IPS-20b (cell line): ENCODE data around the gene SIRPA.

Experiments used
- H3K27ac ChIP-seq: one replicate; pipeline ENCODE4 v1.5.1; 2013; ENCODE audit warnings: low read length
- H3K27me3 ChIP-seq: 2 replicates; pipeline ENCODE4 v1.6.1; 2013; ENCODE audit warnings: mild to moderate bottlenecking, low read length, inconsistent platforms; ENCODE audit not compliant: insufficient read depth
- H3K36me3 ChIP-seq: 2 replicates; pipeline ENCODE4 v1.6.1; 2013; ENCODE audit warnings: low read depth, mild to moderate bottlenecking, inconsistent platforms, low read length, moderate library complexity; ENCODE audit not compliant: insufficient read depth
- H3K4me1 ChIP-seq: 2 replicates; pipeline ENCODE4 v1.6.1; 2013; ENCODE audit warnings: mild to moderate bottlenecking, control low read depth, inconsistent platforms, low read length, moderate library complexity; ENCODE audit not compliant: insufficient read depth
- H3K4me3 ChIP-seq: 2 replicates; pipeline ENCODE4 v1.5.1; 2013; ENCODE audit warnings: mild to moderate bottlenecking, low read length, inconsistent platforms
- H3K9ac ChIP-seq: 2 replicates; pipeline ENCODE4 v1.6.1; 2013; ENCODE audit warnings: low read depth, mild to moderate bottlenecking, inconsistent platforms, low read length, moderate library complexity
- H3K9me3 ChIP-seq: 2 replicates; pipeline ENCODE4 v1.6.1; 2013; ENCODE audit warnings: mild to moderate bottlenecking, low read depth, low read length, inconsistent platforms; ENCODE audit not compliant: insufficient read depth

The SIRPA gene

GRCh38 chr20:1894951-1895673, at the start of gene SIRPA:
Gene SIRPA (plus strand): TSS chr20:1895407. CDS start chr20:1895448, 41 bp downstream.
- Histone ChIP-seq H3K27ac (no peak within 1 kb of the TSS), H3K27me3 (peaks cover 43% of the 10 kb centered on the region), H3K9me3 (no peaks in the 10 kb centered on the region), H3K4me3 (peak within 1 kb of the TSS; percentile 66), H3K4me1 (peaks cover 15% of the 10 kb centered on the region; the same call in 1 of the 2 replicates), H3K9ac (peak within 1 kb of the TSS; percentile 30; the same call in 1 of the 2 replicates), H3K36me3 (no peaks in the 10 kb centered on the region)

GRCh38 chr20:1845701-1846100, 49.5 kb upstream of the SIRPA start:
- Histone ChIP-seq H3K27me3 (no peaks in the 10 kb centered on the region), H3K4me3 (no peak overlapping the region), H3K9ac (no peak overlapping the region), H3K27ac (no peak overlapping the region), H3K36me3 (no peaks in the 10 kb centered on the region), H3K9me3 (no peaks in the 10 kb centered on the region), H3K4me1 (no peaks in the 10 kb centered on the region)

- H3K4me1 ChIP-seq = no peaks in the 10 kb centered on the region
- H3K9me3 ChIP-seq = no peaks in the 10 kb centered on the region
- no peaks in the 10 kb centered on the region for H3K36me3 ChIP-seq
- H3K9ac ChIP-seq = no peak overlapping the region
- H3K27me3 ChIP-seq = no peaks in the 10 kb centered on the region
- H3K4me3 ChIP-seq = no peak overlapping the region
- H3K27ac ChIP-seq = no peak overlapping the region
Measured at GRCh38 chr20:1846341-1846740, 48.9 kb upstream of the SIRPA start.

- no peaks in the 10 kb centered on the region for H3K36me3 ChIP-seq
- no peaks in the 10 kb centered on the region for H3K9me3 ChIP-seq
- no peak overlapping the region for H3K27ac ChIP-seq
Measured at GRCh38 chr20:1846876-1847275, 48.3 kb upstream of the SIRPA start.

GRCh38 chr20:1847780-1848179, 47.4 kb upstream of the SIRPA start:
- H3K9me3 ChIP-seq = no peaks in the 10 kb centered on the region
- H3K4me1 ChIP-seq = no peaks in the 10 kb centered on the region
- H3K27ac ChIP-seq = no peak overlapping the region
- H3K27me3 ChIP-seq = no peaks in the 10 kb centered on the region
- H3K9ac ChIP-seq = no peak overlapping the region
- H3K4me3 ChIP-seq = no peak overlapping the region
- H3K36me3 ChIP-seq = no peaks in the 10 kb centered on the region

More at GRCh38 chr20:1846876-1847275, 48.3 kb upstream of the SIRPA start:
- H3K9ac ChIP-seq = no peak overlapping the region
- H3K27me3 ChIP-seq = no peaks in the 10 kb centered on the region
- no peaks in the 10 kb centered on the region for H3K4me1 ChIP-seq
- H3K4me3 ChIP-seq = no peak overlapping the region

GRCh38 chr20:1848373-1848772, 46.8 kb upstream of the SIRPA start:
- Histone ChIP-seq H3K36me3 (no peaks in the 10 kb centered on the region), H3K9ac (no peak overlapping the region), H3K27me3 (no peaks in the 10 kb centered on the region), H3K4me1 (no peaks in the 10 kb centered on the region), H3K27ac (no peak overlapping the region), H3K9me3 (no peaks in the 10 kb centered on the region), H3K4me3 (no peak overlapping the region)

- Histone ChIP-seq H3K36me3 (no peaks in the 10 kb centered on the region), H3K9ac (no peak overlapping the region), H3K9me3 (no peaks in the 10 kb centered on the region), H3K4me1 (no peaks in the 10 kb centered on the region), H3K27ac (no peak overlapping the region), H3K4me3 (no peak overlapping the region), H3K27me3 (no peaks in the 10 kb centered on the region)
Measured at GRCh38 chr20:1851396-1851795, 43.8 kb upstream of the SIRPA start.

GRCh38 chr20:1853473-1853872, 41.7 kb upstream of the SIRPA start:
- no peak overlapping the region for H3K27ac ChIP-seq
- H3K4me3 ChIP-seq = no peak overlapping the region
- no peaks in the 10 kb centered on the region for H3K9me3 ChIP-seq
- H3K4me1 ChIP-seq = no peaks in the 10 kb centered on the region; the same call in 1 of the 2 replicates
- H3K9ac ChIP-seq = no peak overlapping the region
- H3K36me3 ChIP-seq = no peaks in the 10 kb centered on the region
- no peaks in the 10 kb centered on the region for H3K27me3 ChIP-seq

- Histone ChIP-seq H3K4me1 (no peaks in the 10 kb centered on the region; the same call in 1 of the 2 replicates), H3K9ac (no peak overlapping the region)
Measured at GRCh38 chr20:1854246-1854645, 41.0 kb upstream of the SIRPA start.

DNA sequence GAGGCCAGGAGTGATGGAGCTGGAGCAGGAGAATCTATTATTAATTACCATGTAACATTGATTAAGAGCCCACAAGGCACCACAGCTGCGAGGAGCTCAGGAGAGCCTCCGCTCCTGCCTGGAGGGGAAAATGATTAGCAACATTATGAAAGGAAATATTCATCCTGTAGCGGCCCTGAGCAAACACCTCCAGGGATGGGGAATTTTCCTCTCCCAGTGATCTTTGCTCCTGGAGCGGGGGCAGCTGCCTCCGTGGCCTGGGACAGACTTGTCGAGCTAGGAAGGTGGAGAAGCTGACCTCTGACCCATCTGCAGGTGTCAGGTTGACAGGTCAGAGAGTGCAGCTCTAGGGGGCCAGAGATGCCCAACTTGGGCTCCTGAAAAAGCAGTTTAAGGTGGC, 40.1 kb upstream of the SIRPA start:
- H3K36me3 ChIP-seq = no peaks in the 10 kb centered on the region
- H3K27ac ChIP-seq = no peak overlapping the region
- H3K9me3 ChIP-seq = no peaks in the 10 kb centered on the region
- no peaks in the 10 kb centered on the region; the same call in 1 of the 2 replicates for H3K4me1 ChIP-seq
- H3K9ac ChIP-seq = no peak overlapping the region
- H3K4me3 ChIP-seq = no peak overlapping the region
- no peaks in the 10 kb centered on the region for H3K27me3 ChIP-seq

More at GRCh38 chr20:1854246-1854645, 41.0 kb upstream of the SIRPA start:
- Histone ChIP-seq H3K36me3 (no peaks in the 10 kb centered on the region), H3K27me3 (no peaks in the 10 kb centered on the region), H3K4me3 (no peak overlapping the region), H3K27ac (no peak overlapping the region), H3K9me3 (no peaks in the 10 kb centered on the region)

GRCh38 chr20:1855690-1856089, 39.5 kb upstream of the SIRPA start:
- H3K4me1 ChIP-seq = no peaks in the 10 kb centered on the region; the same call in 1 of the 2 replicates
- no peaks in the 10 kb centered on the region for H3K9me3 ChIP-seq
- no peak overlapping the region for H3K4me3 ChIP-seq
- no peaks in the 10 kb centered on the region for H3K36me3 ChIP-seq
- H3K9ac ChIP-seq = no peak overlapping the region
- no peaks in the 10 kb centered on the region for H3K27me3 ChIP-seq
- H3K27ac ChIP-seq = no peak overlapping the region

DNA sequence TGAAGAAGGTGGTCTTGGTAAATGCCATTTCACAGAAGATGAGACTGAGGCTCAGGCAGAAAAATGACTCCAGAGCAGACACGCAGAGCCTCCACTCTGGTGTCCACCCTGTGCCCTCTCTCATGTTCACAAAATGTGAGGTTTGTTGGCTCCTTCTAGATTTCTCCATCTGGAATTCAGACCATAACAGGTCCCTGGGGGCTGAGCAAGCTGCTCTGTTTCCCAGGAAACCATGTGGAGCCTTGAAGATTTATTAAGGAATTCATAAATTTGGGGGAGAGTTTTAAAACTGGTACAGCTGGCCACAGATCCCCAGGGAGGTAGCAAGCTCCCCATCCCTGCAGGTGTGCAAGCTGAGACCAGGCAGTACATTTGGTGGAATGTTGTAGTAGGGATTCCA, 38.8 kb upstream of the SIRPA start:
- H3K36me3 ChIP-seq = no peaks in the 10 kb centered on the region
- H3K4me1 ChIP-seq = no peaks in the 10 kb centered on the region; the same call in 1 of the 2 replicates
- H3K9ac ChIP-seq = no peak overlapping the region
- no peaks in the 10 kb centered on the region for H3K27me3 ChIP-seq
- H3K9me3 ChIP-seq = no peaks in the 10 kb centered on the region
- H3K27ac ChIP-seq = no peak overlapping the region
- no peak overlapping the region for H3K4me3 ChIP-seq
